ENCODE measurements around the gene RPL10. TPM values are rescaled to one million over a fixed set of nuclear protein-coding genes. Genes with fewer than 3 reads are reported as not detected.

The RPL10 gene
- total RNA-seq, 1 donor from 2014 or later, result 3,042 TPM

- H3K4me3 Mint-ChIP-seq, result peak within 1 kb of the TSS; percentile 89
These were observed 39.0 kb downstream of the RPL10 start, which contains the start of gene GDI1 for GRCh38 chrX:154436983-154437752. Gene GDI1, plus strand, starts transcription at chrX:154437154. Its CDS starts 101 bp downstream, at chrX:154437255.

GRCh38 chrX:154437971-154438893, 40.1 kb downstream of the RPL10 start:
- Mint-ChIP-seq H3K27ac (peak overlapping the region; percentile 75), H3K27me3 (no peaks in the 10 kb centered on the region), H3K36me3 (no peaks in the 10 kb centered on the region), H3K9me3 (no peaks in the 10 kb centered on the region), H3K4me1 (ENCODE audit: unreplicated experiment) (peaks cover 7% of the 10 kb centered on the region), H3K4me3 (peak overlapping the region; percentile 89)
- no peak for TF ChIP-seq CTCF (conservative IDR thresholded peaks at IDR 0.05)
- no peak for DNase-seq (ENCODE audit: extremely low spot score, unreplicated experiment)

More at GRCh38 chrX:154436983-154437752, 39.0 kb downstream of the RPL10 start, which contains the start of gene GDI1:
- no peak for DNase-seq (ENCODE audit: extremely low spot score, unreplicated experiment)
- Mint-ChIP-seq H3K27me3 (no peaks in the 10 kb centered on the region), H3K9me3 (no peaks in the 10 kb centered on the region), H3K36me3 (no peaks in the 10 kb centered on the region), H3K4me1 (ENCODE audit: unreplicated experiment) (peaks cover 7% of the 10 kb centered on the region), H3K27ac (peak within 1 kb of the TSS; percentile 82)
- no peak for TF ChIP-seq CTCF (conservative IDR thresholded peaks at IDR 0.05)

GRCh38 chrX:154439841-154440240, 41.7 kb downstream of the RPL10 start:
- TF ChIP-seq CTCF (conservative IDR thresholded peaks at IDR 0.05), result no peak
- H3K4me1 Mint-ChIP-seq (ENCODE audit: unreplicated experiment), result peaks cover 7% of the 10 kb centered on the region
- no peaks in the 10 kb centered on the region for H3K36me3 Mint-ChIP-seq
- no peaks in the 10 kb centered on the region for H3K27me3 Mint-ChIP-seq
- no peak overlapping the region for H3K27ac Mint-ChIP-seq
- no peak for DNase-seq (ENCODE audit: extremely low spot score, unreplicated experiment)
- H3K9me3 Mint-ChIP-seq, result no peaks in the 10 kb centered on the region
- no peak overlapping the region for H3K4me3 Mint-ChIP-seq

GRCh38 chrX:154440623-154441357, 42.6 kb downstream of the RPL10 start:
- Mint-ChIP-seq H3K4me1 (ENCODE audit: unreplicated experiment) (peaks cover 6% of the 10 kb centered on the region), H3K27me3 (no peaks in the 10 kb centered on the region), H3K4me3 (no peak overlapping the region), H3K36me3 (no peaks in the 10 kb centered on the region), H3K9me3 (no peaks in the 10 kb centered on the region), H3K27ac (no peak overlapping the region)
- no peak for TF ChIP-seq CTCF (conservative IDR thresholded peaks at IDR 0.05)
- no peak for DNase-seq (ENCODE audit: extremely low spot score, unreplicated experiment)

- no peak overlapping the region for H3K27ac Mint-ChIP-seq
- no peaks in the 10 kb centered on the region for H3K36me3 Mint-ChIP-seq
- no peak for DNase-seq (ENCODE audit: extremely low spot score, unreplicated experiment)
- H3K4me1 Mint-ChIP-seq (ENCODE audit: unreplicated experiment), result no peaks in the 10 kb centered on the region
- no peaks in the 10 kb centered on the region for H3K27me3 Mint-ChIP-seq
- no peaks in the 10 kb centered on the region for H3K9me3 Mint-ChIP-seq
- no peak overlapping the region for H3K4me3 Mint-ChIP-seq
- no peak for TF ChIP-seq CTCF (conservative IDR thresholded peaks at IDR 0.05)
These were observed 43.4 kb downstream of the RPL10 start for GRCh38 chrX:154441564-154441963.

All from type B pancreatic cell (in vitro differentiated cells).